Posterior vena cava (tissue), 2 donors: ENCODE measurements around the gene PAQR7. TPM values are rescaled to one million over a fixed set of nuclear protein-coding genes. Genes with fewer than 3 reads are reported as not detected.

Source experiments
- microRNA-seq, 2 donors: library from miRNA; unstranded; fragments of <30 nt; microRNA quantifications; one replicate each; pipeline ENCODE4 v1.2.0, GENCODE V29; 2020 to 2021; ENCODE audit warnings: borderline microRNAs expressed in 2 of 2
- total RNA-seq, 2 donors: library from RNA; stranded (reverse); fragmentation: NEBNext Ultra II Directional; extraction: Animal tissue kit (Norgen Biotek cat#: 25700); gene quantifications; one replicate each; pipeline ENCODE4 v1.2.1, GENCODE V29; 2021
- donor health status: DM: yes; HTN: yes; CAD: no.
- donor health status: DM: yes; HTN: yes; CAD: no.

The PAQR7 gene
- total RNA-seq, 2 donors from 2014 or later: 5.9 to 7.1 TPM

Small RNA genes within 50 kb of the gene (microRNA-seq; reads per million reads assigned to microRNA genes)
- 0 reads per million in 2 donors for gene MIR3917

Other genes starting within 250 kb of the PAQR7 start
- gene SELENON, start 75.5 kb downstream of the PAQR7 start, total RNA-seq: 10 to 100 TPM; 85.7 to 88.0 TPM
- gene MTFR1L, start 55.8 kb downstream of the PAQR7 start, total RNA-seq: 10 to 100 TPM; 45.6 to 59.6 TPM
- gene AUNIP, start 16.3 kb downstream of the PAQR7 start, total RNA-seq: not detected
- gene STMN1, start 30.7 kb upstream of the PAQR7 start, total RNA-seq: 10 to 100 TPM; 19.1 to 24.8 TPM
- gene PAFAH2, start 122.4 kb upstream of the PAQR7 start, total RNA-seq: 1 to 10 TPM; 7.2 to 7.7 TPM
- gene EXTL1, start 146.1 kb upstream of the PAQR7 start, total RNA-seq: 1 to 10 TPM in 1 of 2 donors, not detected in 1; 1.7 TPM
- gene SLC30A2, start 170.4 kb upstream of the PAQR7 start, total RNA-seq: not detected
- gene TRIM63, start 191.9 kb upstream of the PAQR7 start, total RNA-seq: 1 to 10 TPM in 1 of 2 donors, under 1 TPM in 1; 0.29 to 1.2 TPM
- 1 to 10 TPM; 8.1 to 8.4 TPM for gene PDIK1L, start 236.1 kb upstream of the PAQR7 start, total RNA-seq